Breast epithelium (tissue), 3 donors: ENCODE data around the gene KIFAP3.

Experiments
- CTCF ChIP-seq, 3 donors: fragments of 450-650 bp; IDR thresholded peaks; one replicate each; pipeline ENCODE4 v1.5.1; 2016 to 2017; ENCODE audit warnings: antibody characterized with exemption in 3 of 3, mild to moderate bottlenecking in 3 of 3, moderate library complexity in 3 of 3
- POLR2A ChIP-seq: fragments of 450-650 bp; IDR thresholded peaks from one replicate; pipeline ENCODE4 v1.6.1; 2016; ENCODE audit warnings: antibody characterized with exemption, mild to moderate bottlenecking, moderate library complexity

- no peak for TF ChIP-seq POLR2A
- TF ChIP-seq CTCF (IDR thresholded peaks at IDR 0.05), result no peak
These were observed 9.7 kb downstream of the KIFAP3 start for GRCh38 chr1:170064821-170065220.
